ENCODE results near the gene MUC3A. TPM values are rescaled to one million over a fixed set of nuclear protein-coding genes. Genes with fewer than 3 reads are reported as not detected.

The MUC3A gene
- total RNA-seq, 4 donors from 2014 or later = not detected

GRCh38 chr7:100959894-100960293, 10.6 kb downstream of the MUC3A start:
- no peaks in the 10 kb centered on the region for H3K36me3 ChIP-seq
- WGBS = 65% methylated on average over 2 of the region's 2 CpGs

DNA sequence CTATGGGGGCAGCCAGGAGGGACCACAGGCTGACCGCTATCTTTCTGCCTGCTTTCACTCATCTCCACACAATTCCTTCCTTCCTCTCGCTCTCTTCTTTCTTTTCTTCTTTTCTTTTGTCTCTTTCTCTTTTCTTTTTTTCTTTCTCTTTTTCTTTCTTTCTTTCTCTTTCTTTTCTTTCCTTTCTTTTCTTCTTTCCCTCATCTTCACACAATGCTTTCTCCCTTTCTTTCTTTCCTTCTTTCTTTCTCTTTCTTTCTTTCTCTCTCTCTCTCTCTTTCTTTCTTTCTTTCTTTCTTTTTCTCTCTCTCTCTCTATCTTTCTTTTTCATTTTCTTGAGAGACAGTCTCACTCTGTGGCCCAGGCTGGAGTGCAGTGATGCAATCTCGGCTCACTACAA, 13.2 kb downstream of the MUC3A start:
- Histone ChIP-seq H3K36me3 (no peaks in the 10 kb centered on the region), H3K4me1 (peaks cover 16% of the 10 kb centered on the region), H3K4me3 (no peak overlapping the region), H3K9me3 (no peaks in the 10 kb centered on the region), H3K27ac (no peak overlapping the region), H3K27me3 (peaks cover 67% of the 10 kb centered on the region)
- TF ChIP-seq POLR2AphosphoS5 (IDR thresholded peaks at IDR 0.05) = no peak
- TF ChIP-seq POLR2A (IDR thresholded peaks at IDR 0.05) = no peak
- TF ChIP-seq, protein P1, sequence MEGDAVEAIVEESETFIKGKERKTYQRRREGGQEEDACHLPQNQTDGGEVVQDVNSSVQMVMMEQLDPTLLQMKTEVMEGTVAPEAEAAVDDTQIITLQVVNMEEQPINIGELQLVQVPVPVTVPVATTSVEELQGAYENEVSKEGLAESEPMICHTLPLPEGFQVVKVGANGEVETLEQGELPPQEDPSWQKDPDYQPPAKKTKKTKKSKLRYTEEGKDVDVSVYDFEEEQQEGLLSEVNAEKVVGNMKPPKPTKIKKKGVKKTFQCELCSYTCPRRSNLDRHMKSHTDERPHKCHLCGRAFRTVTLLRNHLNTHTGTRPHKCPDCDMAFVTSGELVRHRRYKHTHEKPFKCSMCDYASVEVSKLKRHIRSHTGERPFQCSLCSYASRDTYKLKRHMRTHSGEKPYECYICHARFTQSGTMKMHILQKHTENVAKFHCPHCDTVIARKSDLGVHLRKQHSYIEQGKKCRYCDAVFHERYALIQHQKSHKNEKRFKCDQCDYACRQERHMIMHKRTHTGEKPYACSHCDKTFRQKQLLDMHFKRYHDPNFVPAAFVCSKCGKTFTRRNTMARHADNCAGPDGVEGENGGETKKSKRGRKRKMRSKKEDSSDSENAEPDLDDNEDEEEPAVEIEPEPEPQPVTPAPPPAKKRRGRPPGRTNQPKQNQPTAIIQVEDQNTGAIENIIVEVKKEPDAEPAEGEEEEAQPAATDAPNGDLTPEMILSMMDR (IDR thresholded peaks at IDR 0.05) = no peak
- TF ChIP-seq EP300 (IDR thresholded peaks at IDR 0.05) = no peak
- no peak for DNase-seq (ENCODE audit: low spot score in 2 of 2)
- 66% methylated on average over 3 of the region's 3 CpGs for WGBS

More at GRCh38 chr7:100959894-100960293, 10.6 kb downstream of the MUC3A start:
- Histone ChIP-seq H3K27me3 (peaks cover 40% of the 10 kb centered on the region), H3K27ac (no peak overlapping the region), H3K9me3 (no peaks in the 10 kb centered on the region), H3K4me3 (no peak overlapping the region), H3K4me1 (no peaks in the 10 kb centered on the region)
- DNase-seq (ENCODE audit: low spot score in 2 of 2) = no peak
- no peak for TF ChIP-seq EP300 (IDR thresholded peaks at IDR 0.05)
- TF ChIP-seq POLR2AphosphoS5 (IDR thresholded peaks at IDR 0.05) = no peak
- TF ChIP-seq, protein P1 (IDR thresholded peaks at IDR 0.05) = no peak
- no peak for TF ChIP-seq POLR2A (IDR thresholded peaks at IDR 0.05)

GRCh38 chr7:100963386-100963785, 14.1 kb downstream of the MUC3A start:
- WGBS = 75% methylated on average over 12 of the region's 12 CpGs
- Histone ChIP-seq H3K9me3 (no peaks in the 10 kb centered on the region), H3K36me3 (no peaks in the 10 kb centered on the region), H3K4me3 (no peak overlapping the region), H3K4me1 (peaks cover 16% of the 10 kb centered on the region), H3K27me3 (peaks cover 75% of the 10 kb centered on the region), H3K27ac (no peak overlapping the region)
- no peak for DNase-seq (ENCODE audit: low spot score in 2 of 2)
- TF ChIP-seq POLR2A (IDR thresholded peaks at IDR 0.05) (no peak), POLR2AphosphoS5 (IDR thresholded peaks at IDR 0.05) (no peak), EP300 (IDR thresholded peaks at IDR 0.05) (no peak)
- TF ChIP-seq, protein P1 (IDR thresholded peaks at IDR 0.05) = no peak

GRCh38 chr7:100963874-100964273, 14.5 kb downstream of the MUC3A start:
- DNase-seq (ENCODE audit: low spot score in 2 of 2) = no peak
- 79% methylated on average over 8 of the region's 8 CpGs for WGBS
- no peak overlapping the region for H3K4me3 ChIP-seq
- H3K36me3 ChIP-seq = no peaks in the 10 kb centered on the region
- H3K9me3 ChIP-seq = no peaks in the 10 kb centered on the region
- H3K27ac ChIP-seq = no peak overlapping the region
- H3K27me3 ChIP-seq = peaks cover 80% of the 10 kb centered on the region
- H3K4me1 ChIP-seq = peaks cover 16% of the 10 kb centered on the region
- no peak for TF ChIP-seq POLR2A (IDR thresholded peaks at IDR 0.05)
- no peak for TF ChIP-seq EP300 (IDR thresholded peaks at IDR 0.05)
- no peak for TF ChIP-seq POLR2AphosphoS5 (IDR thresholded peaks at IDR 0.05)
- TF ChIP-seq, protein P1 (IDR thresholded peaks at IDR 0.05) = no peak

GRCh38 chr7:100964630-100965029, 15.3 kb downstream of the MUC3A start:
- H3K36me3 ChIP-seq = no peaks in the 10 kb centered on the region
- no peak overlapping the region for H3K4me3 ChIP-seq
- H3K9me3 ChIP-seq = no peaks in the 10 kb centered on the region
- no peak overlapping the region for H3K27ac ChIP-seq
- H3K27me3 ChIP-seq = peaks cover 85% of the 10 kb centered on the region
- peaks cover 16% of the 10 kb centered on the region for H3K4me1 ChIP-seq
- TF ChIP-seq POLR2AphosphoS5 (IDR thresholded peaks at IDR 0.05) (no peak), EP300 (IDR thresholded peaks at IDR 0.05) (no peak), POLR2A (IDR thresholded peaks at IDR 0.05) (no peak)
- TF ChIP-seq, protein P1 (IDR thresholded peaks at IDR 0.05) = no peak
- no peak for DNase-seq (ENCODE audit: low spot score in 2 of 2)
- WGBS = 39% methylated on average over 6 of the region's 7 CpGs
